GM19043 (cell line): Measurements from ENCODE around the gene TGFBR3.

Source experiments
- ATAC-seq: cut with Tn5 transposase; IDR thresholded peaks from one replicate; pipeline ENCODE4 v1.9.1; 2021; ENCODE audit warnings: low read depth; ENCODE audit not compliant: unreplicated experiment

The TGFBR3 gene

DNA sequence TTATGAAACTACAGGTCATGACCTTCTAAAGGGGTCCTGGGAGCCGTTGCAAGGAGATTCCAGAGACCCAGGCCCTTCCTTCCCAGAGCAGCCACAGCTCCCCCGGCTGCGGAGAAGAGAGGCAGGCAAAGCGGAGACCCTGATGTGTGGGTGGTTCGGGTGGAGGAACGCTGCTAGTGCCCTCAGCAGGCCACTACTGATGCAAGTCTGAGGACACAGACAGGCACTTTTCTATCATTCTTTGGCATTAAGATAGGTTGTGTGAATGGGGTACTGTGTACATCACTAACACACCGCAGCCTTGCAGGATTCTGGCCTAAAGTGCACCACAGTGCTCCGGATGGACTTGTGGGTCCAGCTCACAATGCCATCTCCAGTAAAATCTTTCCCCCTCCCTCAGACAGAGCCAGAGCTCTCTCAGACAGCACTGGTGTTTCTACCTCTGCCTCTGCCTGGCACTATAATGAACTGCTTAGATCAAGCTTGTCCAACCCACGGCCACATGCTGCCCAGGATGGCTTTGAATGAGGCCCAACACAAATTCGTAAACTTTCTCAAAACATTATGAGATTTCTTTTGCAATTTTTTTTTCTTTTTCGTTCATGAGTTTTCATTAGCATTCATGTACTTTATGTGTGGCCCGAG is 121.4 kb downstream of the TGFBR3 start:
- no peak for ATAC-seq

DNA sequence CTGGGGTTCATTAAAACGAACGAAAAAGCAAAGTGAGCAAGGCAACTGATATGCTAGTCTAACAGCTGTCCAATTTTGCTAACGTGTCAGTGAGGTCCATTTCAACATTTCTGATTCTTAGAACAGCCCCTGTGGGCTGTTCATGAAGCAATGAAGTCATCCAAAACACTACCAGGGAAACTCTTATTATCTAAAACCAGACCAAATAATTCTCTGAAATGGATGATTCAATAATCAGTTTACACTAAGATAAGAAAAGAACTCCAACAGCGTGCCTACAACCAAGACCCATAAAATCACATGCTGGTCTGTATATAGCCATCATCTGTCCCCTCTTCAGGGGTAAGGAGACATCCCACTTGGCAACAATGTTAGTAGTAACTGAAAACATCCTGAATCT is 122.7 kb downstream of the TGFBR3 start:
- ATAC-seq = no peak

DNA sequence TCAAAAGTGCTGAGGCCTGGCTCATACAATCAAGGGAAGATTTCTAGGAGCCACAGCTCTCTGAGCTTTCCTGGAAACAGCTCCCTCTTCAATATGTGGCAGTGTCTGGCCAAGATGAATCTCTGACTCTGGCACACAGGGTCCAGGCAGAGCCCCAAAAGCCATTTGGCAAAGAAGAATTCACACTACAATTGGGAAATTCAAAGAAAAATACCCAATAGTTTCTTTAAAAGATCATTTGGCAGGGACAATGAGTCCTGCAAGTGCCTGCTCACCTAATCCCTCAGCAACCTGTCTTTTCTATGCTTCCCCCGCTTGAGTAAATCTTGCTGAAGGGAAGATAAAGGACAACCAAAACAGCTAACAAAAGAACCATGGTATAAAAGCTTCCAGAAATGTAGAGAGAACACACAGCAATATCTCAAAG is 124.6 kb downstream of the TGFBR3 start:
- no peak for ATAC-seq

DNA sequence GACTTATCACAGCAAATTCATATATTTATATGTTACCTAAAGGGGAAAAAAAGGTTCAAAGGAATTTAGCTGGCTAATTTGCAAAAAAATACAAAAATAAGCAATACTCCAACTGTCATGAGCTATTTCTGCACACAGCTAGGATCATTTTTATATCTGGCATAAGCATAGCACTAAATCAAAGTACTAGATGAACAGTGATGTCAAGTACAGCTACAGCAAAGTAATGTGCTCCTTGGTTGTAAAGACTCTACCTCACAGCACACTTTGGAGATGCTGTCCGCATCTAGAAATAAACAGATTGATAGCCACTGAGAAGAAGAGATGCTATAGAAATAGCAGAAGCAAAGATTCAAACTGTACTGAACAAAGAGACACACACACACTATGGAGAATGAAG is 125.4 kb downstream of the TGFBR3 start:
- no peak for ATAC-seq

DNA sequence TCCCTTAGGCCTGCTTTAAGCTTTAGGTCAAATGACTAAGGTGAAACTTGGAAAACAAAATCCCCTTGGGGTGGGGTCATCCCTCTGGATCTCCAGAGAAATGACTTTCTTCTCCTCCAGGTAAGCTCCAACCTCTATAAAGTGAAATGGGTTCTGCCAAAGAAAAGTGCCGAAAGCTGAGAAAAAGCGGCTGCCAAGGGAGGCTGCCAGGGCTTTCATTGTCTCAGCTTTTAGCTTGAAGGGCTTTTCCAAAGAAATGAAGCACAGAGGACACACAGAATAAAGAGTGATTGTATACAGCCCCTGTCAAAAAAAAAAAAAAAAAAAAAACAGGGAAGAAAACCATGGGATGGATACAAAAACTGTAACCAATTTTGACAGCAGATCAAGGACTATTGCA is 126.9 kb downstream of the TGFBR3 start:
- no peak for ATAC-seq

DNA sequence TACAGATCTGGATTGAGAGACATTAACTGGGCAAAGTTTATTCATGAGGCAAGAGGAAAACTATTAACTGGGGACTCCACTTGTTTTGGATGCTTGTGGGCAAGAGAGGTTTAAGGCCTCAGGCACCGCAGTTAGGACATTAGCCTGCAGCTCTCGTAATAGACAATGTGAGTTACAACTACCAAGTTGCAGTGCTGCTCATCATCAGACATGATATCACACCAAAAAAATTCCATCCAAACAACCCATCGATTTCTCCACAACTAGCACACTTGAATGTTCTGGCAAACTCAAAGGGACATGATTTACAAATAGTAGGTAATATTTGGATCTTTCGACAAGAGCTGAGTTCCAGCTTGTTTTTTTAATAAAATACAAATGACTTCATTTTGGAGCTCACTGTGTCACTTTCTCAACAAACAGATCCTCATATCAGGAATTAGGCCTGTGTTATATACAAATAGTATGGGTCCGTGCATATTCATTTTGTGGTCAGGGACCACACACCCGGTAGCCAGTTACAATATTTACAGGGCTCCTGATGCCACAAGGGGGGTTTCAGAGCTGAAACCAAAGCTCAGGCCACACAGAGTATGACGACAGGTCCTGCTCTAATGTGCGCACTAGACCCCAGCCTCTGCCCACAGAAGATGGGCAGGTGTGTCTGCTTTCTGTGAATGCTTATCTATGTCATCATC is 128.0 kb downstream of the TGFBR3 start:
- no peak for ATAC-seq

DNA sequence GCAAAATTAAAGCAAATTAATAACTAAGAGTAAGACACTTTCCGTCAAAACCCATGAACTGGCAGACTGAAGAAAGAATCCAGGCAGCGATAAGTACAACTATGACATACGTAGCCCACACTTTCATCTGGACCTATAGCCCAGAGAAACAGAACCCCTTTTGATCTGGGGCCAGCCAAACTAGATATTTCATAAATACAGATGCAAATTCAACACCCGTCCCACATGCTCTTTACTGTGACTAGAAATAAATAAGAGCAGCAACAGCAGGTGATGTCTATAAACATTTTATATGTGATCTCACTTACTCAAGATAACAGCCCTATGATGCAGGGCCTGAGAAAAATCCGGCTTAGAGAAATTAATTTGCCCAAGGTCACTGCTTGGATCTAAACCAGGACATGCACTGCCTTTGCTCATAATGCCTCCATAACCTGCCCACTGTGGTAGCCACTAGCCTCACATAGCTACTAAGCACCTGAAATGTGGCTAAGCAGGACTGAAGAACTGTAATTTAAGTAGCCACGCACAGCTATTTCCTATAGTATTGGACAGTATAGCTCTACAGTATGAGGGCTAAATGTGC is 130.2 kb downstream of the TGFBR3 start:
- no peak for ATAC-seq

DNA sequence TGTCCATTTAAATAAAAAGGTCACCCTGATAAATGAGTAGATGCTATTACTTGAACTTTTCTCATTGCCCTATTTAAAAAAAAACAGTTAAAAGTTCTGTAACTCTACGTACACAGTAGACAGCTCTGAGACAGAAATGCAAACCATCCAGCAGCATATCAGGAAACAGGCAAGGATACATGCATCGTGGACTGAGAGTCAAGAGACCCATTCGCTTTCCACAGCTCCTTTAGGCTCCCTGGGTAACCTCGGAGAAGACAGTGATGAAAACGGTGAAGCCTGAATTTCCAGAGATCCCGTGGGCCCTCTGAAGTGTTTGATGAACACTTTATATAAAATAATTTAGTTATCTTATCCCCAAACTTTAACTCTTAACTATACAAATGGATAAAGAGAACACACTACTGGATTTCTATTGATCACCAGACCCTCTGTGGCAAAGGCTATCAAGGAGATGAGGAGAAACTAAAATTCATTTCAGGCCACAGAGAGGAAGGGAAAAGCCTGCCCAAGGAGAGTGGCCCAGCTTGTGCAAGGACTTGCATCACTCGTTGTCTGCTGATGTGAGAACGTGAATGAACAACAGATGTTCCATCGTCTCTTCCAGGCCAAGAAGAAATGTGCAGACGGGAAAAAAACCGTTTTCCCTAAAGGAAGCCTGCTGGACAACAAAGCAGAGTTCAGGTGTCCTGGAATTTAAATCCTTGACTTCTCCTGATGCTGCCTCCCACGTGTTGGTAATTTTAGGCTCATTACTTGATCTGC is 131.0 kb downstream of the TGFBR3 start:
- no peak for ATAC-seq

DNA sequence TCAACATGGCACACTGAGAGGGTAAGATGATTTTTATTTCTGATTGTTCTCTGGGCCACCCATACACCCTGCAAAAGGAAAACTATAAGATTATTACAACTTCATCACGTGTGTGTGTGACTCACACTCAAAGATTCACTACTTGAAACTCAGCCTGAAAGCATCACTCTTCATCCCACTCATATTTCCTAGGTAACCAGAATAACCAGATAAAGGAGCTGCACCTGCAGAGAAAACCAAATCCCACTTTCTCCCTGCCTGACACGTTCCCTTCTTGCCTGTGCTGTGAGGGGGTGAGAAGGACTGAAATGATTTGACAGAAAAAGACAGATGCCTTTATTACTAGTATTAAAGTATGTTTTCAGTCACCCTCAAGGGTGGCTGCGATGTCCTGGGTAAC is 131.6 kb downstream of the TGFBR3 start:
- no peak for ATAC-seq

DNA sequence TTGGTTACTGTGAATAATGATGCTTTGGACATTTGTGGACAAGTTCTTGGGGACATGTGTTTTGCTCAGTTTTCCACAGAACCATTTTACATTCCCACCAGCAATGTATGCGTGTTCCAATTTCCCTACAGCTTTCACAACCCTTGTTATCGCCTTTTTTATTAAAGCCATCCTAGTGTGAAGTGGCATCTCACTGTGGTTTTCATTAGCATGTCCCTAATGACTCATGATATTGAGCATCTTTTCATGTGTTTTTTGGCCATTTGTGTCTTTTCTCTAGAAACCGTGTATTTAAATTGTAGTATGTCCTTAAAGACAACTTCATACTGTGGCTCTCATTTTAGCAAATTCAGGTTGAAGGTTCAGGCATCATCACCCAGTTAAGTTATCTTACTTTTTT is 132.1 kb downstream of the TGFBR3 start:
- ATAC-seq = no peak

DNA sequence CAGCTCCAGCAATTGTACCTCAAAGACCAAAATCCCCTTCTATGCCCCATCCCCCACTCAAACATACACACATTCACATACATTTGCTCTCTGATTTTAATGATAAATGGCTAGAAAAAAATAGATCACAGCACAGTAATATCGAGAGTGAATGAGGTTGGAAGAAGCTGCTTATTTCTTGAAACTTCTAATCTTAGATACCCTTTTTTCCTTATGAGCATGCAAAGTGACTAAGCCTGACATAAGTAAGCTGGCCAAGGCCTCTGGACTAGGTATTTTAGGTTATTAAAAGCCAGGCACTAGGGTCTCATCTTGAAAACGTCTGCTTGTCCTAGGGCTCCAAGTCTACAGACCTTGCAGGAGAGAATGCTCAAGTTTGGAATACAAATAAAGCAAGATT is 133.6 kb downstream of the TGFBR3 start:
- no peak for ATAC-seq

DNA sequence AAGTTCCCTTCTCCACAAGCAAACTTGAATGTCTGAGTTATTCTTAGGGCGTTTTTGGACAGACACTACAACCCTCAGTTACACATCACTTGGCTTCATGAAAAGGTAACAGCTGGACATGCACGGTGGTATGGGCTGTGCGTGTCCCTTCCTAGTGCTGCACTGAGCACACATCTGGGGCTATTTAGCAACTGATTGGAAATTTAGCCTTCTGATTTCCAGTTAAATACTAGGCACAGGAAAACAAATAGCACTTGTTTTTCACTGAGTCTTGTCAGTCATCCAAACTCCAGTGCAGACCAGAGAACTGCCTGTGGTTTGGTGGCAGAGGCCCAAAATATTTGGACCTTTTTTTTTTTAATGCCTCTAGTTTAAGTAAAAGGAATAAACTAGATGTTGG is 134.7 kb downstream of the TGFBR3 start:
- no peak for ATAC-seq

DNA sequence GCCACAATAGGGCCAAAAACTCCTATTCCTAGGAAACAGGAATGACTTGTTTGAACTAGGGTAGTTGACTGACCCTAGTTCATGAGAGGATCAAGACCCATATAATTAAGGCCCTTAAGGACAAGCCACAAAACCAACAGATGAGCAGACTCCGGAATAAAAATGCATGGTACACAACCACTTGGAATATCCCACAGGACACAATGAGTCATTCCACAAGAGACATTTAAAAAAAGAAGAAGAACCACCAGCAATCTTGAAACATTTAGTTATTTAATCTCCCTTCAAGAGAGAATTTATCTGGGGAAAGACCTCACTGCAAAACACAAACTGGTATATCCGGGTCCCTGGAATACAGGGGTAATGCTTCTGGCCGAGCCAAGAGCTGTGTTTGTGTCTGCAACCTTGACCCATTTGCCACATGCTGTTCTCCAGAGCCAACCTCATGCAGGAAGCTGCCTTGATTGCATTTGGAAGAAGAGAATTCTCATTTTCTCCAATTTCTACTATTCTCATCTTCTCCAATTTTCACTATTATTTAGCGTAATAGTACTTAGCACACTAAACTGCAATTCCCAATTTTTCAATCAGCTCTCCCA is 135.5 kb downstream of the TGFBR3 start:
- no peak for ATAC-seq

DNA sequence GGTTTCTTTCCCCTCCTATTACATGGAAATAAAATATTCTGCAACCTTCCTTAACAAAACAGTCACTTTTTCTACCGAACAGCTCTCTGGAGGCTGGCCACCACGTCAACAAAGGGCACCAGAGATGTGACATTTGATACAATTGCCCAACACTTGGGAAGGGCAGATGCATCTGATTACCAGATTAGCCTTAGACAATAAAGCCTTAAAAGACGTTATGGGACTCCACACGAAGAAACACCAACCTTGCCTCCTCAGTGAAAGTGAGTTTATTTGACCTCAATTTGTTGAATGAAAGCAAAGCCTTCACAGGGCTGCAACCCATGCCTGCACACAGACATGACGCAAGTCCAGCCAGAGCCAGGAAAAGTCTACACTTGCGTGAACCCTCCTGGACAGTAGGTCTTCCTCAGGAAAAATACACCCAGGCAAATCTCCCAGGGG is 136.1 kb downstream of the TGFBR3 start:
- no peak for ATAC-seq

DNA sequence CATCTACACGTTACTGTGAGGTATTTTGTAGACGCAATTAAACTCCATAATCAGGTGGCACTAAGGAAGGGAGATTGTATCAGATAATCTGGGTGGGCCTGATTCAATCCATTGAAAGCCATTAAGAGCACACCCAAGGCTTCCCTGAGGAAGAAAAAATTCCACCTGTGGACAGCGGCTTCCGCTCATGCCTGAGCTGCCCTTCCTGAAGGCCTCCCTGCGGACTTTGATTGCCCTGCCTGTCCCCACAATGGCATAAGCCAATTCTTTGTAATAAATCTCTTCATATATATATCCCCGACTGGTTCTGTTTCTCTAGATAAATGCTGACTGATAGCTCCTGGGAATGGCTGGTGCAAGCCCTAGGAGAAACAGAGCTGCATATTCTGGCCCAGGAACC is 138.3 kb downstream of the TGFBR3 start:
- ATAC-seq = no peak

DNA sequence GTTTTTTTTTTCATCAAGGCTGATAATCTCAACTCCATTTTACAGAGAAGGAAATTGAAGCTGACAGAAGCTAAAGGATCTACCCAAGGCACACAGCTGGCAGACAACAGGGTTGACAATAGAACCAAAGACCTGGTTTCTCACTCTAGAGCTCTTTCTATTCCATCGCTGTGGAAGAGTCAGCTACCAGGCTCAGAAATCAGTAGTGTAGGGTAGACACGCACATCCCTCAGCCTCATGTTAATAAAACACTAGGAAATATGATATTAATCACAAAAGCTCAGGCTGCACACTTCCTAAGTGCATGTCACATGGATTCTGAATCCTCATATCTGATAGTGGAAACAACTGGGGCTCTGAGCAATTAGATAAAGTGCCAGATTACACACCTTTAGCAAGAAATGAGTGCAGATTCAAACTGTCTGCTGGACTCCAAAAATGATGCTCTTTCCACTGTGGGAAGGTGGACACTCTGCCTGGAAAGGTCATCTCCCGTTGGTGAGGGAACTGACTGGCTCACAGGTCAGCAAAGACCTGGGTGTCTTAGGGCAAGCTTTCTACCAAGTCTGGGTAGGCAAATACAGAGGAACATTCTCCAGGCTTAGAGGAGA is 139.1 kb downstream of the TGFBR3 start:
- no peak for ATAC-seq

DNA sequence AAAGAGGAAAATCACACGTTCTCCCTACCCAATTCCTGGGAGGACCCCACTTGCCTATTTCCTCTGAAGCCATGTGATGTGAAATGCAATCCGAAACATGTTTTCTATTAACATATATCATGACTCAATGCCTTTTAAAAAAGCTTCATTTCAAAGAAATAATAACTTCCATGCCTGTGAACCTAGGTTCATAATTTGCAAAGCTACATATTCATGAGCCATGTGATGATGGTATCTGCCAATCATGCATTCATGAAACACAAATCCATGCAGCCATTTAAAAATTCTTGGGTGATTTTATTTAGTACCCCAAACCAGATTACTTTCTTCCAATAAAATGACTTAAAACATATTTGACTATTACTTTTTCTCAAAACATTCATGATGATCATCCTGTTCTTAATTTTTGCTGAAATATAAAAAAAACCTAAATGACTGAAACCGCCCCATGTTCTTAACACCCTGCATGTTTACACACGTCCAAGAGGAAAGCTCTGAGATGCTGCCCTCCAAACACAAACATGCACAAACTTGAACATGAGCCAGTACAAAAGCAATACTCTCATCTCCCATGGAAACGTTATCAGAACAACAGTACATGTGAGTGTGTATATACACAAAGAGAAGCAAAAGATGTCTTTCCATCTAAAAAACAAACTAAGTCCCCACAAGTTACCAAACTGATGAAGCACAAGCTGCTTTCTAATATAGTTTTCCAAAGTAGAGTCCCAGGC is 140.1 kb downstream of the TGFBR3 start:
- ATAC-seq = no peak

DNA sequence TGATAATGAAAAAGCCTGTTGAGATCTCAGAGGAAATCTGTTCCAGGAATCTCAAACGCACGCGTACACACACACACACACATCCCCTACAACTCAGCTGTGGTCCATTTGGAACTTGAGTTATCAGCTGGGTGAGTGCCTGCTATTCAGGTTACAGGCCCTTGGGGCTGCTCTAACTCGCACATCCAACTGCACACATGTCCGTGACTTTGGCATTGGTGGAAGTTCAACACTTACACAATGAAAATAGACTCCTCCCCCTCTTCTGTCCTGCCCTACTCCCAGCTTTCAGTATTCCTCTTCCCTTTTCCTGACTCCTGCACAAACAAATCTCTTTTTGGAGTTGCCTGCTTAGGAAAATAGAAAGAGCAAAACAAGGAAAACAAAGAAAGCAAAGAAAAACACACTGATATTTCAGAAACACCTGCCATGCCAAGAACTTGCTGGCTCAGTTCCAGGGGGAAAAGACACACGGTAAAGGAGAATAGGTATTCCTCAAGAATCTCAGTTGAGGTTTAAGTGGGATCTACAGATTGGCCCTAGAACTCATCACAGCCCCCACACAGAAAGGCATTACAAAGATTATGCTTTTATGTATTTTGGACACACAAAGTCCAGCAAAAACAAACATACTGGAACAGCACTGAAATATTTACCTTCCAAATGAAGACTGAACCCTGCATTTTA is 140.9 kb downstream of the TGFBR3 start:
- ATAC-seq = no peak

DNA sequence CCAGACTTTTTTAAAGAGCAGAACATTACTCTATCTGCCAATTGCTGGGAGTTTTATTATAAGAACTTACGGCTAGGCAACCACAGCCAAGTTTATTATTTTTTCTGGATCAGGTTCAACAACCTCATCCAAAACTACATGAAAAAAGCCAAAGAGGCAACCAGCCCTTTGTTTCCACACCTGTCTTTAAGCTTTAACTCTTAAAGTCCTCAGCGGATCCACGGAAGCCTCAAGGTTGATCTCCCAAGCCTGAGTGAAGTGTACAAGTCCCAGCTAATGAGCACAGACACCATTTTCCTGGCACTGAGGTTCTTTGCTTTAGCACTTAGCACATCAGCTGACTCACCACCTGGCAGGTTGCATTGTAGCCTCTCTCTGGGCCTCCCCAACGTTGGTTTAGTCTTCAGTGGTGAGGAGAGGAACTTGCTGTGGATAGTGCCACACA is 143.1 kb downstream of the TGFBR3 start:
- no peak for ATAC-seq
